Testis (tissue), 3 donors: ENCODE results near the gene DDX31. TPM values are rescaled to one million over a fixed set of nuclear protein-coding genes. Genes with fewer than 3 reads are reported as not detected.

Experiments
- DNase-seq: peaks from one replicate; pipeline ENCODE4 v3.0.0-alpha.2; 2019
- H3K27ac ChIP-seq, 2 donors: fragments of 200-600 bp; sonication (generic); one replicate each; pipeline ENCODE4 v1.5.1; 2019
- H3K27me3 ChIP-seq: fragments of 200-600 bp; sonication (generic); one replicate; pipeline ENCODE4 v1.5.1; 2019
- H3K36me3 ChIP-seq: fragments of 200-600 bp; sonication (generic); one replicate; pipeline ENCODE4 v1.5.1; 2017; ENCODE audit warnings: low read depth; ENCODE audit errors: missing control alignments
- H3K4me1 ChIP-seq: fragments of 200-600 bp; sonication (generic); one replicate; pipeline ENCODE4 v1.5.1; 2019
- H3K4me3 ChIP-seq, 2 donors: fragments of 200-600 bp; sonication (generic); one replicate each; pipeline ENCODE4 v1.5.1; 2017 to 2019
- H3K9me3 ChIP-seq: fragments of 200-600 bp; sonication (generic); one replicate; pipeline ENCODE4 v1.5.1; 2017
- CTCF ChIP-seq, 3 experiments: fragments of 450-650 bp in 2 of 3; fragments of 200-600 bp in 1 of 3; sonication (generic) in 1 of 3; IDR thresholded peaks; one replicate each; pipeline ENCODE4 v1.5.1; 2016 to 2019; ENCODE audit warnings: antibody characterized with exemption in 3 of 3, mild to moderate bottlenecking in 2 of 3, moderate library complexity in 1 of 3
- POLR2A ChIP-seq: fragments of 450-650 bp; IDR thresholded peaks from one replicate; pipeline ENCODE4 v1.6.1; 2017; ENCODE audit warnings: antibody characterized with exemption, mild to moderate bottlenecking, moderate library complexity
- WGBS, 2 donors: methylation state at CpG; one replicate each; pipeline ENCODE4 v1.1.5; 2018; 5-methylcytosine and 5-hydroxymethylcytosine counted together
- intact Hi-C: fragments of 100-400 bp; cut with DNase I; formaldehyde crosslinking; loops from one replicate; pipeline ENCODE4 v1.15.1; 2023; ENCODE audit warnings: low total_unique reads
- polyA plus RNA-seq: library from polyadenylated mRNA; stranded (reverse); fragments of 350-450 nt; fragmentation: Illumina TruSeq; extraction: RNeasy Lipid Tissue Mini Kit (QIAGEN cat#74804); gene quantifications from one replicate; pipeline ENCODE4 v1.2.3, GENCODE V29; 2014; ENCODE audit warnings: low read depth, low replicate concordance; ENCODE audit not compliant: insufficient read depth
- total RNA-seq, 2 donors: library from RNA; depleted of rRNA; stranded (reverse); fragments of >200 nt; gene quantifications; one replicate each; pipeline ENCODE4 v1.2.3, GENCODE V29; 2016

DDX31 gene
- total and polyA plus RNA-seq, 3 donors from 2014 or later, result 17.9 to 24.2 (median 21.1) TPM

- no peaks in the 10 kb centered on the region for H3K9me3 ChIP-seq
- H3K4me1 ChIP-seq, result no peaks in the 10 kb centered on the region
- H3K36me3 ChIP-seq, result no peaks in the 10 kb centered on the region
- 86 to 87% methylated on average over 3 of the region's 3 CpGs for WGBS, 2 donors
- intact Hi-C loops, result no loop called here
- H3K27me3 ChIP-seq, result no peaks in the 10 kb centered on the region
- DNase-seq, result no peak
- TF ChIP-seq POLR2A, result no peak
- TF ChIP-seq CTCF (IDR thresholded peaks at IDR 0.05), result no peak
- H3K4me3 ChIP-seq, result no peak overlapping the region
- no peak overlapping the region for H3K27ac ChIP-seq
These were observed 67.6 kb downstream of the DDX31 start for GRCh38 chr9:132602207-132602606.

- TF ChIP-seq CTCF (IDR thresholded peaks at IDR 0.05), result no peak
- TF ChIP-seq POLR2A, result no peak
- intact Hi-C loops, result no loop called here
- Histone ChIP-seq H3K36me3 (no peaks in the 10 kb centered on the region), H3K27me3 (no peaks in the 10 kb centered on the region), H3K9me3 (no peaks in the 10 kb centered on the region), H3K27ac (no peak overlapping the region), H3K4me1 (no peaks in the 10 kb centered on the region), H3K4me3 (no peak overlapping the region)
- 83 to 94% methylated on average over 11 to 12 of the region's 12 CpGs for WGBS, 2 donors
- DNase-seq, result no peak
These were observed 69.3 kb downstream of the DDX31 start for GRCh38 chr9:132600326-132600984.

GRCh38 chr9:132597073-132597775 is 72.6 kb downstream of the DDX31 start:
- WGBS, 2 donors, result 92 to 96% methylated on average over 14 to 16 of the region's 16 CpGs
- Histone ChIP-seq H3K4me3 (no peak overlapping the region), H3K36me3 (no peaks in the 10 kb centered on the region), H3K27ac (no peak overlapping the region), H3K4me1 (no peaks in the 10 kb centered on the region), H3K27me3 (no peaks in the 10 kb centered on the region), H3K9me3 (no peaks in the 10 kb centered on the region)
- TF ChIP-seq POLR2A (no peak), CTCF (IDR thresholded peaks at IDR 0.05) (no peak)
- intact Hi-C loops, result no loop called here
- DNase-seq, result no peak

GRCh38 chr9:132596200-132596599 is 73.6 kb downstream of the DDX31 start:
- intact Hi-C loops, result no loop called here
- WGBS, 2 donors, result 79 to 80% methylated on average over 3 of the region's 3 CpGs
- Histone ChIP-seq H3K36me3 (no peaks in the 10 kb centered on the region), H3K27ac (no peak overlapping the region), H3K27me3 (no peaks in the 10 kb centered on the region), H3K9me3 (no peaks in the 10 kb centered on the region), H3K4me3 (no peak overlapping the region), H3K4me1 (no peaks in the 10 kb centered on the region)
- TF ChIP-seq CTCF (IDR thresholded peaks at IDR 0.05), result no peak
- no peak for TF ChIP-seq POLR2A
- no peak for DNase-seq
